Measurements from ENCODE around the gene CERS6. TPM values are rescaled to one million over a fixed set of nuclear protein-coding genes. Genes with fewer than 3 reads are reported as not detected.

CERS6 gene
- total RNA-seq, 1 experiment from 2014 or later, result 8.3 TPM

GRCh38 chr2:168713325-168713724 is 257.3 kb downstream of the CERS6 start:
- Histone ChIP-seq H3F3A (ENCODE audit: insufficient read depth, low read depth) (no peaks in the 10 kb centered on the region), H3K4me1 (replicated peaks; ENCODE audit: insufficient read depth) (no peaks in the 10 kb centered on the region), H2AFZ (no peak overlapping the region), H3K4me3 (no peak overlapping the region), H3K36me3 (ENCODE audit: low read depth) (no peaks in the 10 kb centered on the region), H4K20me1 (ENCODE audit: insufficient read depth) (no peaks in the 10 kb centered on the region), H3K4me2 (no peak overlapping the region), H3K79me2 (ENCODE audit: low read depth) (no peaks in the 10 kb centered on the region), H3K9me2 (ENCODE audit: insufficient read depth) (no peaks in the 10 kb centered on the region), H3K27me3 (ENCODE audit: insufficient read depth, low read depth) (no peaks in the 10 kb centered on the region), H3K9me3 (ENCODE audit: insufficient read depth, low read depth) (no peaks in the 10 kb centered on the region), H3K27ac (no peak overlapping the region)
- DNase-seq, result no peak
- ChIA-PET CTCF (no interaction called here), POLR2A (ENCODE audit: unreplicated experiment) (no interaction called here)
- BruUV-seq (replicated peaks), result no TSS peak
- TF ChIP-seq EZH2 (IDR thresholded peaks at IDR 0.05; ENCODE audit: low read depth), result no peak
- no peak for TF ChIP-seq CTCF (conservative IDR thresholded peaks at IDR 0.05)
- intact Hi-C loops (cut with micrococcal nuclease; ENCODE audit: unreplicated experiment), result no loop called here

DNA sequence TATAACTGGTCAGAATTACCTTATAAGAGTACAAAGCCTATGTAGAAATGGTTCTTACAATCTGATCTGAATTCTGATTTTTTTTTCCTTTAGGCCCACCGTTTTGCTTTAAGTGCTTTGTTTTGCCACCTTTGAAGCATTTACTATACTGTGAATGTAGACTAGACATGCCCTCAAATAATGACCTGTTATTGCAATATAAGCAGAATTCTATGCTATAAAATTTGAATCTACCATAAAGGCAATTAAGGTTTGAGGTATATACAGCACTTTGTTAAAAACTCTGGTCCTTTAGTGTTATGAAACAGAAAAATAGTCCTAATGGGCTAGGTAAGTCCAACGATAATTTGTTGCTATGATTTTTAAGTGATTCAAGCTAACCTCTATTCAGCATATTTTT is 259.8 kb downstream of the CERS6 start:
- no peaks in the 10 kb centered on the region for H3F3A ChIP-seq (ENCODE audit: insufficient read depth, low read depth)
- no peaks in the 10 kb centered on the region for H3K27me3 ChIP-seq (ENCODE audit: insufficient read depth, low read depth)
- no TSS peak for BruUV-seq (replicated peaks)
- intact Hi-C loops (cut with micrococcal nuclease; ENCODE audit: unreplicated experiment), result no loop called here
- H3K4me1 ChIP-seq (replicated peaks; ENCODE audit: insufficient read depth), result no peaks in the 10 kb centered on the region
- H3K4me3 ChIP-seq, result no peak overlapping the region
- no peak overlapping the region for H3K4me2 ChIP-seq
- H2AFZ ChIP-seq, result no peak overlapping the region
- H3K36me3 ChIP-seq (ENCODE audit: low read depth), result no peaks in the 10 kb centered on the region
- H3K9me2 ChIP-seq (ENCODE audit: insufficient read depth), result no peaks in the 10 kb centered on the region
- H3K79me2 ChIP-seq (ENCODE audit: low read depth), result no peaks in the 10 kb centered on the region
- TF ChIP-seq EZH2 (IDR thresholded peaks at IDR 0.05; ENCODE audit: low read depth) (no peak), CTCF (conservative IDR thresholded peaks at IDR 0.05) (no peak)
- CTCF ChIA-PET, result no interaction called here
- POLR2A ChIA-PET (ENCODE audit: unreplicated experiment), result no interaction called here
- DNase-seq, result no peak
- no peaks in the 10 kb centered on the region for H3K9me3 ChIP-seq (ENCODE audit: insufficient read depth, low read depth)
- H4K20me1 ChIP-seq (ENCODE audit: insufficient read depth), result no peaks in the 10 kb centered on the region
- no peak overlapping the region for H3K27ac ChIP-seq

GRCh38 chr2:168716839-168717238 is 260.8 kb downstream of the CERS6 start:
- Histone ChIP-seq H3K27ac (no peak overlapping the region), H2AFZ (no peak overlapping the region), H3K9me3 (ENCODE audit: insufficient read depth, low read depth) (no peaks in the 10 kb centered on the region), H3K27me3 (ENCODE audit: insufficient read depth, low read depth) (no peaks in the 10 kb centered on the region), H3F3A (ENCODE audit: insufficient read depth, low read depth) (no peaks in the 10 kb centered on the region), H3K79me2 (ENCODE audit: low read depth) (no peaks in the 10 kb centered on the region), H3K4me1 (replicated peaks; ENCODE audit: insufficient read depth) (no peaks in the 10 kb centered on the region), H3K4me3 (no peak overlapping the region), H3K4me2 (no peak overlapping the region), H3K9me2 (ENCODE audit: insufficient read depth) (no peaks in the 10 kb centered on the region), H3K36me3 (ENCODE audit: low read depth) (no peaks in the 10 kb centered on the region), H4K20me1 (ENCODE audit: insufficient read depth) (no peaks in the 10 kb centered on the region)
- intact Hi-C loops (cut with micrococcal nuclease; ENCODE audit: unreplicated experiment), result no loop called here
- BruUV-seq (replicated peaks), result no TSS peak
- CTCF ChIA-PET, result no interaction called here
- no peak for DNase-seq
- POLR2A ChIA-PET (ENCODE audit: unreplicated experiment), result no interaction called here
- TF ChIP-seq EZH2 (IDR thresholded peaks at IDR 0.05; ENCODE audit: low read depth) (no peak), CTCF (conservative IDR thresholded peaks at IDR 0.05) (no peak)
